Transverse colon (tissue), 4 donors: ENCODE results near the gene SEMA4G.

ENCODE experiments used
- EP300 ChIP-seq: sonication (generic); formaldehyde crosslinking; IDR thresholded peaks from one replicate; pipeline ENCODE4 v1.6.1; 2017; ENCODE audit warnings: antibody characterized with exemption, low read depth
- POLR2A ChIP-seq: fragments of 450-650 bp; IDR thresholded peaks from one replicate; pipeline ENCODE4 v1.6.1; 2016; ENCODE audit warnings: antibody characterized with exemption, mild to moderate bottlenecking, moderate library complexity
- POLR2AphosphoS5 ChIP-seq, 3 donors: sonication (generic); formaldehyde crosslinking; IDR thresholded peaks; one replicate each; pipeline ENCODE4 v1.6.1; 2016; ENCODE audit warnings: antibody characterized with exemption in 3 of 3
- TF ChIP-seq, protein P1 (sequence below), 5 experiments: fragments of 200-600 bp in 3 of 5; fragments of 450-650 bp in 2 of 5; sonication (generic) in 3 of 5; IDR thresholded peaks; 1 replicate in 2 of 5; 2 replicates in 3 of 5; pipeline ENCODE4 v1.5.1; 2016 to 2017; ENCODE audit warnings: antibody characterized with exemption in 5 of 5, inconsistent platforms in 3 of 5, mild to moderate bottlenecking in 2 of 5, moderate library complexity in 1 of 5

DNA sequence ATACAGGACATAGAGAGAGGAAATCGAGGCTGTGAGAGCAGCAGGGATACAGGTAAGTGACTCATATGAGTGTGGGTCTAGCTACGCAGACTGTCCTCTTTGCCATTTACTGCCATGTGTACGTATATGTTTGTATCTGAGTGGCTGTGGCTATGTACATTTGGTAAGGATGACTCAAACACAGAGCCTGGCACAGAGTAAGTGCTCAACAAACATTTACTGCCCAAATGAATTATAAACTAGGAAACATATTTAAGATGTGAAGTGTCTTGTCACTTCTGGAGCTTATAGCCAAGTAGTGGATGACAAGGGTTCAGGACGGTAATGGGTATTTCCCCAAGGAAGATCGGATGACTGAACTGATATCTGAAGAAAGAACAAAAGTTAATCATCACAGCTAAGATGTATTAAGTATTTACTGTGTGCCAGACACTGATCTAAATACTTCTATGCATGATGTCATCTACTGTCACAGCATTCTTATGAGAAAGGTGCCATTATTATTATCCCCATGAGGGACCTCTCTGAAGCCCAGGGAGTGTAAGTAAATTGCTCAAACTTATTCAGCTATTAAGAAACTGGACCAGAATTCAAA lies 12.0 kb downstream of the SEMA4G start:
- TF ChIP-seq POLR2A (no peak), EP300 (no peak), POLR2AphosphoS5 (IDR thresholded peaks at IDR 0.05) (no peak)
- TF ChIP-seq, protein P1, sequence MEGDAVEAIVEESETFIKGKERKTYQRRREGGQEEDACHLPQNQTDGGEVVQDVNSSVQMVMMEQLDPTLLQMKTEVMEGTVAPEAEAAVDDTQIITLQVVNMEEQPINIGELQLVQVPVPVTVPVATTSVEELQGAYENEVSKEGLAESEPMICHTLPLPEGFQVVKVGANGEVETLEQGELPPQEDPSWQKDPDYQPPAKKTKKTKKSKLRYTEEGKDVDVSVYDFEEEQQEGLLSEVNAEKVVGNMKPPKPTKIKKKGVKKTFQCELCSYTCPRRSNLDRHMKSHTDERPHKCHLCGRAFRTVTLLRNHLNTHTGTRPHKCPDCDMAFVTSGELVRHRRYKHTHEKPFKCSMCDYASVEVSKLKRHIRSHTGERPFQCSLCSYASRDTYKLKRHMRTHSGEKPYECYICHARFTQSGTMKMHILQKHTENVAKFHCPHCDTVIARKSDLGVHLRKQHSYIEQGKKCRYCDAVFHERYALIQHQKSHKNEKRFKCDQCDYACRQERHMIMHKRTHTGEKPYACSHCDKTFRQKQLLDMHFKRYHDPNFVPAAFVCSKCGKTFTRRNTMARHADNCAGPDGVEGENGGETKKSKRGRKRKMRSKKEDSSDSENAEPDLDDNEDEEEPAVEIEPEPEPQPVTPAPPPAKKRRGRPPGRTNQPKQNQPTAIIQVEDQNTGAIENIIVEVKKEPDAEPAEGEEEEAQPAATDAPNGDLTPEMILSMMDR (IDR thresholded peaks at IDR 0.05), result no peak
